AG09319 (cell line): ENCODE results near the gene HOXB5.

Experiments
- DNase-seq: peaks from one replicate; pipeline ENCODE4 v3.0.0-alpha.2; 2010; ENCODE audit warnings: low read depth; ENCODE audit errors: extremely low read depth
- CTCF ChIP-seq: IDR thresholded peaks from 2 replicates; pipeline ENCODE4 v1.5.1; 2011; ENCODE audit warnings: low read depth, mild to moderate bottlenecking, inconsistent platforms, low read length, moderate library complexity

The HOXB5 gene

GRCh38 chr17:48593126-48593829 lies at the start of gene HOXB5:
Gene HOXB5, minus strand, starts transcription at chr17:48593779. Its CDS starts 97 bp downstream, at chr17:48593682.
- no peak for DNase-seq
- no peak for TF ChIP-seq CTCF

GRCh38 chr17:48642843-48643696 lies 49.5 kb upstream of the HOXB5 start:
- DNase-seq: no peak
- no peak for TF ChIP-seq CTCF

- DNase-seq: no peak
- TF ChIP-seq CTCF: no peak
These were observed 48.7 kb upstream of the HOXB5 start for GRCh38 chr17:48642059-48642842.

- TF ChIP-seq CTCF: no peak
- no peak for DNase-seq
These were observed 48.0 kb upstream of the HOXB5 start for GRCh38 chr17:48641541-48642058.

- no peak for DNase-seq
- TF ChIP-seq CTCF: no peak
These were observed 47.2 kb upstream of the HOXB5 start for GRCh38 chr17:48640858-48641180.

GRCh38 chr17:48639982-48640857 lies 46.6 kb upstream of the HOXB5 start:
- TF ChIP-seq CTCF: no peak
- no peak for DNase-seq
